NCI-H345 treated with DMSO at 0.1 percent for 48 hours (cell line): ENCODE results near the gene HPX.
"Not testable (repeated sequence)": the region's sequence is repeated elsewhere in the genome, so short reads cannot be mapped to it uniquely, and the experiment has no call there.

Source experiments
- DNase-seq: peaks from one replicate; lab custom pipeline; 2025; ENCODE audit not compliant: unreplicated experiment; lab: John Stamatoyannopoulos, UW

The HPX gene

GRCh38 chr11:6393989-6394670 is 46.7 kb downstream of the HPX start:
- no peak for DNase-seq

- DNase-seq = not testable (repeated sequence)
Measured at GRCh38 chr11:6392251-6392650, 48.5 kb downstream of the HPX start.

GRCh38 chr11:6391537-6392134 is 49.2 kb downstream of the HPX start:
- no peak for DNase-seq

- no peak for DNase-seq
Measured at GRCh38 chr11:6390718-6391469, 49.9 kb downstream of the HPX start.

- DNase-seq = peak; percentile 89
Measured at GRCh38 chr11:6389905-6390717, 50.7 kb downstream of the HPX start, which contains the start of gene SMPD1. SMPD1 (plus strand) TSS chr11:6390474; CDS start chr11:6390599, 125 bp downstream.

DNA sequence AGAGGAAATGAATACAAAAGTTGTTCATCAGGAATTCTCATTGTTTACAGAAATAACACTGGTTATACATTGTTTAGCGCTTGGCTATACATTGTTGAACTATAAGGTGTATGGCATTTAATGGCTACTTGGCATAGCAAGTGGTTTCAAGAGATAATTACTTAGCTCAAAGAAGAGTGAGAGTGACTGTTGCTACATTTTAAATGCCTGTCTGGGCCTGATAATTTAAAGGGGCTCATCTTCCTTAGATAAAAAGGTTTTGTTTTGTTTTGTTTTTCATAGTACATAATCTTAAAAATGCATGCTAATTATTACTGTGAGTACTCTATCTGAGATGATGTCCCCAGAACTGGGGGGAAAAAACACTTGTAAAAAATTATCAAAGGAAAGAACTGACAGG is 52.0 kb downstream of the HPX start:
- no peak for DNase-seq

- no peak for DNase-seq
Measured at GRCh38 chr11:6387811-6388599, 52.8 kb downstream of the HPX start.

- no peak for DNase-seq
Measured at GRCh38 chr11:6385046-6385777, 55.6 kb downstream of the HPX start.
